Fibroblast of pulmonary artery (primary cell): ENCODE results near the gene HERC2.
A peak's percentile ranks its signal among the peaks of the same experiment; 100 is the strongest.
"Not testable (repeated sequence)": the region's sequence is repeated elsewhere in the genome, so short reads cannot be mapped to it uniquely, and the experiment has no call there.

Experiments used
- DNase-seq: peaks from one replicate; pipeline ENCODE4 v3.0.0-alpha.2; 2010; ENCODE audit warnings: low read depth
- H3K4me3 ChIP-seq: replicated peaks from 2 replicates; pipeline ENCODE4 v1.5.1; 2011; ENCODE audit warnings: low read depth, mild to moderate bottlenecking, control low read depth, low read length, moderate library complexity

HERC2 gene, protein sequence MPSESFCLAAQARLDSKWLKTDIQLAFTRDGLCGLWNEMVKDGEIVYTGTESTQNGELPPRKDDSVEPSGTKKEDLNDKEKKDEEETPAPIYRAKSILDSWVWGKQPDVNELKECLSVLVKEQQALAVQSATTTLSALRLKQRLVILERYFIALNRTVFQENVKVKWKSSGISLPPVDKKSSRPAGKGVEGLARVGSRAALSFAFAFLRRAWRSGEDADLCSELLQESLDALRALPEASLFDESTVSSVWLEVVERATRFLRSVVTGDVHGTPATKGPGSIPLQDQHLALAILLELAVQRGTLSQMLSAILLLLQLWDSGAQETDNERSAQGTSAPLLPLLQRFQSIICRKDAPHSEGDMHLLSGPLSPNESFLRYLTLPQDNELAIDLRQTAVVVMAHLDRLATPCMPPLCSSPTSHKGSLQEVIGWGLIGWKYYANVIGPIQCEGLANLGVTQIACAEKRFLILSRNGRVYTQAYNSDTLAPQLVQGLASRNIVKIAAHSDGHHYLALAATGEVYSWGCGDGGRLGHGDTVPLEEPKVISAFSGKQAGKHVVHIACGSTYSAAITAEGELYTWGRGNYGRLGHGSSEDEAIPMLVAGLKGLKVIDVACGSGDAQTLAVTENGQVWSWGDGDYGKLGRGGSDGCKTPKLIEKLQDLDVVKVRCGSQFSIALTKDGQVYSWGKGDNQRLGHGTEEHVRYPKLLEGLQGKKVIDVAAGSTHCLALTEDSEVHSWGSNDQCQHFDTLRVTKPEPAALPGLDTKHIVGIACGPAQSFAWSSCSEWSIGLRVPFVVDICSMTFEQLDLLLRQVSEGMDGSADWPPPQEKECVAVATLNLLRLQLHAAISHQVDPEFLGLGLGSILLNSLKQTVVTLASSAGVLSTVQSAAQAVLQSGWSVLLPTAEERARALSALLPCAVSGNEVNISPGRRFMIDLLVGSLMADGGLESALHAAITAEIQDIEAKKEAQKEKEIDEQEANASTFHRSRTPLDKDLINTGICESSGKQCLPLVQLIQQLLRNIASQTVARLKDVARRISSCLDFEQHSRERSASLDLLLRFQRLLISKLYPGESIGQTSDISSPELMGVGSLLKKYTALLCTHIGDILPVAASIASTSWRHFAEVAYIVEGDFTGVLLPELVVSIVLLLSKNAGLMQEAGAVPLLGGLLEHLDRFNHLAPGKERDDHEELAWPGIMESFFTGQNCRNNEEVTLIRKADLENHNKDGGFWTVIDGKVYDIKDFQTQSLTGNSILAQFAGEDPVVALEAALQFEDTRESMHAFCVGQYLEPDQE (N-terminal part only)

GRCh38 chr15:28322129-28322588 is at the start of gene HERC2:
HERC2 (minus strand) TSS chr15:28322179; CDS start chr15:28321433, 746 bp downstream.
- peak within 1 kb of the TSS; percentile 48 for H3K4me3 ChIP-seq
- DNase-seq, result not testable (repeated sequence)

GRCh38 chr15:28365502-28365901 is 43.5 kb upstream of the HERC2 start:
- not testable (repeated sequence) for DNase-seq, H3K4me3 ChIP-seq

- DNase-seq, H3K4me3 ChIP-seq: not testable (repeated sequence)
Measured at GRCh38 chr15:28357984-28358383, 36.0 kb upstream of the HERC2 start, which contains the start of gene GOLGA6L24. GOLGA6L24 (minus strand) TSS chr15:28358084; CDS start chr15:28358023, 61 bp downstream.

DNA sequence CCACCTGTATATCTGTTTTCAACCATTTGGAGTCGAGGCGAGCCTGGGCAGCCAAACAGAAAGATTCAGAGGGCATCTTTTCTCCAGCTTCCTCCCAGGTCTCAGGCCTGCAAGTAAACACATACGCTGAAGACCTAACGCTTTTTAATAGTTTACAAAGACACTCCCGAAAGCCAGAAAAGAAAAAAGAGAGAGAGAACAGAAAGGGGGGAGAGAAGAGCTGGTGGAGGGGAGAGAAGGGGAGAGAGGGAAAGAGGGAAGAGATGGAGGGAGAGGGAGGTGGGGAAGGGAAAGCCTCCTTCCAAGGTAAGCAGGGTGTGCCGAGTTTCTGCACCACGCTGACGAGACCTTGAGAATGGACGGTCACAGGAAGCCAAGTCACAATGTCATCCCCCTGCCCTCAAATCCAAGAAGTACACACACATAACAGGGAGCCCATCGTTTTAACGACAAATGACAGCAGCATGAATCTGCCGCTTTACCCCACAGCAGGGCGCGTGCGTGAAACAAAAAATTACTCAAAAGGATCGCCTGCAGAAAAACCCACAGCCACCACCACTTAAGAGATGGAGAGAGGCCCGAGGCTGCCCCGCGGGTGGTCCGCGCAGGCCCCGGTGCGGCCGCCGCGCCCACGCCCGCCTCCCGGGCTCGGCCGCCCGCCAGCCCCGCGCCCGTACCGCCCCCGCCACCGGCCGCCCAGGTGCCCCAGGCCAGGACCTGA is 461 bp downstream of the HERC2 start:
- H3K4me3 ChIP-seq, result peak overlapping the region; percentile 48
- DNase-seq, result not testable (repeated sequence)

DNA sequence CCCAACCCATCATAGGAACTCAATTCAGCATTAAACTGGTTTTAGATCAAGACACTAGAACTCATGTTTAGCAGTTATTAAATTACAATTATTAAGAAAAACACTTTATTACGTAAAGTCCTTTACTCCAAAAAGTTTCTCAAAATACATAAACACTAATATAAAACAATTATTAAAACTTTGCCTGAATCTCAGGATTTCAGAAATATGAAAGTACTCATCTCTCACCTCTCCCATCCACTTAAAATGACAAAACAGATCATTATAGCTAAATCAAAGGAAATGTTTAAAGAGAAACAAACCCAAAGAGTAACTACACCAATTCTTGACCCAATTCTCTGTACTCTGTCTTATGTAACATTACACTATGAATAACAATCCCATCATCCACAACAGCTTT is 2.3 kb downstream of the HERC2 start:
- H3K4me3 ChIP-seq, DNase-seq: not testable (repeated sequence)

- not testable (repeated sequence) for H3K4me3 ChIP-seq, DNase-seq
Measured at GRCh38 chr15:28318828-28319227, 3.2 kb downstream of the HERC2 start.

DNA sequence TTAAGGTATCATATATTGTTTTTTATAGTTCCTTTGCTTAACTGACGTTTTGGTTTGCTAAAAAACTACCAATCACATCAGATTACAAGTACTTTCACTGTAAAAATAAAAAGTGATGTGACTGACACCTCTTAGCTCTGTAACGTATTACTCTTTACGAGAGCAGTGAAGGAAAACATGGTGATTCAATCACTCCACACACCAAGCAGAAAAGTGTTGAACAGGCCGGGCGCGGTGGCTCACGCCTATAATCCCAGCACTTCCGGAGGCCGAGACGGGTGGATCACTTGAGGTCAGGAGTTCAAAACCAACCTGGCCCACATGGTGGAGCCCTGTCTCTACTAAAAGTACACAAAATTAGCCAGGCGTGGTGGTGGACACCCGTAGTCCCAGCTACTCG is 3.9 kb downstream of the HERC2 start:
- not testable (repeated sequence) for DNase-seq, H3K4me3 ChIP-seq

DNA sequence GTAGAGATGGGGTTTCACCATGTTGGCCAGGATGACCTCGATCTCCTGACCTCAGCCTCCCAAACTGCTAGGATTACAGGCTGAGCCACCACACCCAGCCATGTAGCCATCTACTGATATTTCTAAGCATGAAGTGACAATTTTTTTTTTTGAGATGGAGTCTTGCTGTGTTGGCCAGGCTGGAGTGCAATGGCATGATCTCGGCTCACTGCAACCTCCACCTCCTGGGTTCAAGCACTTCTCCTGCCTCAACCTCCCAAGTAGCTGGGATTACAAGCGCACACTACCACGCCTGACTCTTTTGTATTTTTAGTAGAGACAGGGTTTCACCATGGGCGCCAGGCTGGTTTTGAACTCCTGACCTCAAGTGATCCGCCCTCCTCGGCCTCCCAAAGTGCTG is 5.0 kb downstream of the HERC2 start:
- H3K4me3 ChIP-seq, DNase-seq: not testable (repeated sequence)

DNA sequence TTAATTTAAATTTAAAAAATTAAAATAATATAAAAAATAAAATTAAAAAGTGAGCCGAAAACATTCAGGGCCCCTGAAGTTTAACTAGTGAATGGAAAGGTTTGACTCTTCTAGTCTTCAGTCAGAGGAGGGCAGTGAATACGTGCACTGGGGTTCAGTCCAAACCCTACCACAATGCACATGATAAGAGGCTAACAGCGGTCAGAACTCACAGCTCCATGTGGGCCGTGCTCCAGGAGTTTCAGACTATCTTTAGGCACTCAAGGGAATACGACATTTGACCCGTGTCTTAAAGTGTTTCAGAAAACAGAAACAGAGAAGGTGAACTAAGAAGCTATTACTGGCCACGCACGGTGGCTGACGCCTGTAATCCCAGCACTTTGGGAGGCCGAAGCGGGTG is 11.5 kb downstream of the HERC2 start:
- not testable (repeated sequence) for H3K4me3 ChIP-seq, DNase-seq

GRCh38 chr15:28308718-28309117 is 13.3 kb downstream of the HERC2 start:
- H3K4me3 ChIP-seq, DNase-seq: not testable (repeated sequence)

- not testable (repeated sequence) for H3K4me3 ChIP-seq
Measured at GRCh38 chr15:28305700-28306099, 16.3 kb downstream of the HERC2 start.

GRCh38 chr15:28297434-28297833 is 24.5 kb downstream of the HERC2 start:
- not testable (repeated sequence) for H3K4me3 ChIP-seq, DNase-seq

More at GRCh38 chr15:28305700-28306099, 16.3 kb downstream of the HERC2 start:
- DNase-seq, result not testable (repeated sequence)

DNA sequence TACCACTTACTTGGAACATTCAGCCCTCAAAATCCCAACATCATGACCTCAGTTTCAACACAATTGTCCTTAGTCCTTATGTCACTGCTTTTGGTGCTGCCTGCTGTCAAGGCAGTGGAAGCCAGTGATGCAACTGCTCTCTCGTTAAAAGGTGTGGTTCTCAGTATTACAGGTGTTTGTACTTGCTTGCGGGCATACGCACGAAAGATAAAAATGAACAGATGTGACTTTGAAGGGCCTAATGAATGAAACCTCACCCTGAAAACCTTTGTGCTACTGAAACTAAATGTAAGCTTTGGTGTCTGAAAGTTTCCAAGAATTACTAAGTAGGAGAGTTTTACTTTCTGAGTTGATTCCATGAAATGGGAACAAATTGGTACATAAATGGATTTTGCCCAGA is 25.2 kb downstream of the HERC2 start:
- not testable (repeated sequence) for DNase-seq, H3K4me3 ChIP-seq

GRCh38 chr15:28295009-28295563 is 26.9 kb downstream of the HERC2 start:
- H3K4me3 ChIP-seq, DNase-seq: not testable (repeated sequence)

GRCh38 chr15:28294560-28294959 is 27.4 kb downstream of the HERC2 start:
- not testable (repeated sequence) for DNase-seq, H3K4me3 ChIP-seq
